GM12872 (cell line): ENCODE results near the gene KCNMA1.

Experiments used
- TF ChIP-seq, protein P1 (sequence below): IDR thresholded peaks from 3 replicates; pipeline ENCODE4 v1.5.1; 2011; ENCODE audit warnings: low read depth, mild to moderate bottlenecking, low read length, moderate library complexity; ENCODE audit not compliant: insufficient read depth

The KCNMA1 gene

DNA sequence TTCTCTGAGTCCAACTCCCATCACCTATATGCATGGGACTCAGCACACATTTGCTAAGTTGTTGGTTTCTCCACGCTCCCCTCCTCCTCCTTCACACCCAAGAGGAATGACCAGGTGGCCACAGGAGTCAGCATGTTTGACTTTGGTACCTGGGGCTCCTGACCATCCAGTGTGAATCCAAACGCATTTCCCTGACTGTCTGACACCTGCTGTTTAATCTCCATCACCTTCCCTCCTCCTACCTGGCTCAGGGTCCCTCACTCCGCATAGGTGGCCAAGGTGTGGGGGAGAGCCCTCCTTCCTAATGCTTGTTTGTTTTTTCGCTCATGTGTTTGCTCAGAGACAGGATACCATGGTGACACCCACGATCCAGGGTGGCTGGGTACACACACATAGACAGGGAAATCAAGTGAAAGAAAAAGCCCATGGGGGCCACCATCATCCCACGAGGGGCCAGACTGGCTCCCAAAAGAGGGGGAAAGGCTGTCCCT is 194.9 kb downstream of the KCNMA1 start:
- TF ChIP-seq, protein P1, sequence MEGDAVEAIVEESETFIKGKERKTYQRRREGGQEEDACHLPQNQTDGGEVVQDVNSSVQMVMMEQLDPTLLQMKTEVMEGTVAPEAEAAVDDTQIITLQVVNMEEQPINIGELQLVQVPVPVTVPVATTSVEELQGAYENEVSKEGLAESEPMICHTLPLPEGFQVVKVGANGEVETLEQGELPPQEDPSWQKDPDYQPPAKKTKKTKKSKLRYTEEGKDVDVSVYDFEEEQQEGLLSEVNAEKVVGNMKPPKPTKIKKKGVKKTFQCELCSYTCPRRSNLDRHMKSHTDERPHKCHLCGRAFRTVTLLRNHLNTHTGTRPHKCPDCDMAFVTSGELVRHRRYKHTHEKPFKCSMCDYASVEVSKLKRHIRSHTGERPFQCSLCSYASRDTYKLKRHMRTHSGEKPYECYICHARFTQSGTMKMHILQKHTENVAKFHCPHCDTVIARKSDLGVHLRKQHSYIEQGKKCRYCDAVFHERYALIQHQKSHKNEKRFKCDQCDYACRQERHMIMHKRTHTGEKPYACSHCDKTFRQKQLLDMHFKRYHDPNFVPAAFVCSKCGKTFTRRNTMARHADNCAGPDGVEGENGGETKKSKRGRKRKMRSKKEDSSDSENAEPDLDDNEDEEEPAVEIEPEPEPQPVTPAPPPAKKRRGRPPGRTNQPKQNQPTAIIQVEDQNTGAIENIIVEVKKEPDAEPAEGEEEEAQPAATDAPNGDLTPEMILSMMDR, result no peak

DNA sequence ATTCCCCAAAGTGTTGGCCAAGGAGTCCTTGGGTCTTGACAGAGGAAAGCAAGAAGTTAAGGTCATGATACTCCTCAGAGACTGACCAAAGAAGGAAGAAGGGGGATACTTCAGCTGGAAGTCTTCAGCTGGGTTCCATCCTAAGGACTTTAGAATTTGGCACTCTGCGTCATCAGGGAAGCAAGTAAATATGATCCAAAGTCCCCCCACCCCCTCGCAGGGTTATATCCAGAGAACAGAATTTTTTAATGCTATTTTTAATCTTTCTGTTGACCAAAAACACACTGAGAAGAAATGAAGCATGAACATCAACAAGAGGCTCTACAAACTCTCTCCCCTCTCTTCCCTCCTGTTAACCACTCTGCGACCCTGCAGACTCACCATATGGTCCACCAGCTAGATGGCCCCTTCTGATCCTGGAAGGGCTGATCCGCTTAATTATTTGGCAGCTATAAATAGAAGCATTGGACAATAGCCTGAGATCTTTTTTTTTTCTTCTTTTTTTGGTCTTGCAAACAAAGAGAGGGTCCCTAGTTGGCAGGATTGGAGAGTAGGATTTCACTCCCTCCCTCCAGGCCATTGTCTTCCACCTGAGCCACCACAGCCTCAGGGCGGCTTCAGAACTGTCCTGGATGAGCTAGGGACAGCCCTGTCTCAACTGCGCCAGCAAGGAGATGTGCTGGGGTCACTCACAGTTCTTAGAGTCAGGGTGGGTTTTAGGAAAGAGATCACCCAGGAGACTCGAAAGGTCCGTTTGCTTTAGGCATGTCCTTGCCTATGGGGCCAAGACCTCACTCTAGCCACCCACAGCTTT is 196.0 kb downstream of the KCNMA1 start:
- TF ChIP-seq, protein P1, result no peak

DNA sequence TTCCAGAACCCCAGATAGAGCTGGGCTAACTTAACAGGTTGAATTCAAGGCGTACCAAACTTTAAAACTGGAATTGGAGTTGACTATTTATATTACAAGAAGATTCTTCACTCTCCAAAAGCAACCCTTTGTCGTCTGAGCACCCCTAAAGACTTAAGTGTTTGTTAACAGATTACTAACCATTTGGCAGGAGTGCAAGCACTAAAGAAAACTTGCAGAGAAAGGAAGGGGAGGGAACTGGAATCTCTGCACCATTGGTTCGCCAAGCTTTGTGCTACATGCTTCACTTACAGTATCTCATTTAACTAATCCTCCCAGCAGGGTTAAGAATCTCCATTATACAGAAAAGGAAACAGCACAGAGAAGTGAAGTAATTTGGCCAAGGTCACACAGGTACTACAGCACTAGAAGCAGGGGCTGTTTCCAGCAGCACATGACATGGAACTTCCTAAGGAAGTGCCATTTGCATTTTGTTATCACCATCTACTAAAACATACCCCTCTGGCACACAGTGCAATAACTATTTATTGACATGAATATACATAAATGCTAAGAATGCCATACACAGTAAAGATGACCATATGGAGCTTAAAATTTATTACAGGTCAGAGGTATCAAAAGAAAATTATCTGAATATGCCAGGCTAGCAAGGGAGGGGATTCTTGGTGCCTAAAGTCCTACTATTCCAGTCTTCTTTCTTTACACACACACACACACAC is 201.2 kb downstream of the KCNMA1 start:
- TF ChIP-seq, protein P1, result no peak

- TF ChIP-seq, protein P1, result no peak
Measured at GRCh38 chr10:77433546-77433945, 204.1 kb downstream of the KCNMA1 start.

GRCh38 chr10:77431980-77432797 is 205.4 kb downstream of the KCNMA1 start:
- TF ChIP-seq, protein P1, result no peak

DNA sequence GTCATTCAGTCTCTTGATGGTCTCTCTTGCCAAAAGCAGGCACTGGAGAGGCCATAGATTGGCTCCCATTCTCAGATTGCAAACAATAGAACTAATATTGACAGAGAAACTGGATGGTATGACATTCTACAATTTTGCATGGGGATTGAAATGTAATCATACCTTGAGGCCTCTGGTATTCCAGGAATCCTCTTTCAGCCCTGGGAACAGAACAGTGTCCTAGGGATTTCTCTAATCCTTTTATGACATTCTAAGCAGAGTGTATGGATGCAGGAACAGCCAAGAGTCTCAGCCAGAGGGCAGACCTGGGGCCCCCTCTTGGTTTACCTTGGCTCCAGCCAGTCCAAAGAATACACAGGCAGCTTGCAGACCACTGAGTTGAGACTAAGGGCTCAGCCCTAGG is 206.4 kb downstream of the KCNMA1 start:
- TF ChIP-seq, protein P1, result no peak

DNA sequence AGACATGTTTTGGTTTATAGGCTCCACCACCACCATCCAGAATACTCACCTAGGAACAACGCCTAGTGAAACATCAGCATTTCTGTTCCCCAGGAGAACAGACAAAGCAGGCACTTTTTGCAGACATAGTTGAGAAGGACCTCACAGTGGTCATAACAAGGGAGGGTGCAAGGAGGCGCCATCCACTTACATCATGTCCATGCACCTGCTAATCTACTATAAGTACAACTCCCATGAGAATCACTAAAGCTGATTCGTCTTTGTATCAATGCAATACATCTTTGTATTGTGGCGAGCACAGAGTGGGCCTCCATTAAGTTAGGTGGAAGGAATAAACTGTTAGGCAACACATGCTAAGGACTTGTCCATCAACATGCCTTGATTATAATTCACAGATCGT is 207.1 kb downstream of the KCNMA1 start:
- TF ChIP-seq, protein P1, result no peak
